ENCODE data around the gene BANF2. TPM values are rescaled to one million over a fixed set of nuclear protein-coding genes. Genes with fewer than 3 reads are reported as not detected.

Gene BANF2
- total RNA-seq, 1 experiment from 2014 or later: not detected

DNA sequence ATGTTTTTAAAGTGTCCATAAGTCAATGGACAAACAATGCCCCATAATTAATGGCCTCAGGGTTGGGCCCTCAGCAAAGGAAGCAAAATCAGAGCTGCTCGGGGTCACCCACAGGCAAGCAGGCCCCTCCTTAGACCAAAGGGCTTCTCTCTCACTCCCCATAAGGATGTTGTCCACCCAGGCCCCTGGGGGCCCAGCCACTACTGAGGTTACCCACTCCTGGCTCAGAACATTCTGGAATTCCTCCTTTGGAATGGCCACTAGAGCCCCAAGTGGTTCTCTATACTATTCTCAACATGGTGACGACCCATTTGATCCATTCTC is 50.9 kb downstream of the BANF2 start:
- Histone ChIP-seq H3K9ac (ENCODE audit: low read length) (no peak overlapping the region), H3K9me2 (replicated peaks; ENCODE audit: low read length) (no peaks in the 10 kb centered on the region), H3K79me2 (ENCODE audit: low read length) (no peaks in the 10 kb centered on the region), H4K20me1 (ENCODE audit: low read length) (no peaks in the 10 kb centered on the region), H3K4me2 (ENCODE audit: low read length) (no peak overlapping the region), H3K9me3 (ENCODE audit: low read length) (no peaks in the 10 kb centered on the region), H3K36me3 (ENCODE audit: low read depth, low read length) (no peaks in the 10 kb centered on the region), H3F3A (ENCODE audit: low read length, unreplicated experiment) (no peaks in the 10 kb centered on the region), H2AFZ (ENCODE audit: low read length) (no peak overlapping the region), H3K27me3 (ENCODE audit: low read length) (peaks cover 9% of the 10 kb centered on the region), H3K4me1 (ENCODE audit: insufficient read depth, low read length) (peaks cover 6% of the 10 kb centered on the region), H3K4me3 (ENCODE audit: low read length) (no peak overlapping the region), H3K27ac (ENCODE audit: low read length) (no peak overlapping the region)
- ATAC-seq (no peak), DNase-seq (no peak)
- BruUV-seq (replicated peaks): no TSS peak
- intact Hi-C loops (cut with micrococcal nuclease): no loop called here
- TF ChIP-seq, protein P1, sequence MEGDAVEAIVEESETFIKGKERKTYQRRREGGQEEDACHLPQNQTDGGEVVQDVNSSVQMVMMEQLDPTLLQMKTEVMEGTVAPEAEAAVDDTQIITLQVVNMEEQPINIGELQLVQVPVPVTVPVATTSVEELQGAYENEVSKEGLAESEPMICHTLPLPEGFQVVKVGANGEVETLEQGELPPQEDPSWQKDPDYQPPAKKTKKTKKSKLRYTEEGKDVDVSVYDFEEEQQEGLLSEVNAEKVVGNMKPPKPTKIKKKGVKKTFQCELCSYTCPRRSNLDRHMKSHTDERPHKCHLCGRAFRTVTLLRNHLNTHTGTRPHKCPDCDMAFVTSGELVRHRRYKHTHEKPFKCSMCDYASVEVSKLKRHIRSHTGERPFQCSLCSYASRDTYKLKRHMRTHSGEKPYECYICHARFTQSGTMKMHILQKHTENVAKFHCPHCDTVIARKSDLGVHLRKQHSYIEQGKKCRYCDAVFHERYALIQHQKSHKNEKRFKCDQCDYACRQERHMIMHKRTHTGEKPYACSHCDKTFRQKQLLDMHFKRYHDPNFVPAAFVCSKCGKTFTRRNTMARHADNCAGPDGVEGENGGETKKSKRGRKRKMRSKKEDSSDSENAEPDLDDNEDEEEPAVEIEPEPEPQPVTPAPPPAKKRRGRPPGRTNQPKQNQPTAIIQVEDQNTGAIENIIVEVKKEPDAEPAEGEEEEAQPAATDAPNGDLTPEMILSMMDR (conservative IDR thresholded peaks at IDR 0.05; ENCODE audit: low read depth, low read length): no peak
- TF ChIP-seq EZH2 (IDR thresholded peaks at IDR 0.05; ENCODE audit: low read length, unreplicated experiment) (no peak), EZH2phosphoT487 (IDR thresholded peaks at IDR 0.05; ENCODE audit: borderline replicate concordance, low read length) (no peak)
- ChIA-PET CTCF (no interaction called here), POLR2A (ENCODE audit: unreplicated experiment) (no interaction called here)

DNA sequence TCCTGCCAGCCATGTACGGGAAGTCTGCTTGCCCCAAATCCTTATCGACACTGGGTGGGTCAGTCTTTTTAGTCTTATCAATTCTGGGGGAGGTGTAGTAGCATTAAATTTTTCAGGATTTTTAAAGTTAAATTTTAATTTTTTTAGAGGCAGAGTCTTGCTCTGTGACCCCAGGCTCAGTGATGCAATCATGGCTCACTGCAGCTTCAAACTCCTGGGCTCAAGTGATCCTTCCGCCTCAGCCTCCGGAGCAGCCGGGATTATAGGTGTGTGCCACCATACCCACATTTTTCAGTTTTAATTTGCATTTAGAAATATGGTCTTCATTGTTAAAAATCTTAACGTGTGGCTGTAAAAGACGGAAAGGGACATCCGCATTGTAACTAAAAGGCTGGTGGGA is 51.9 kb downstream of the BANF2 start:
- H3F3A ChIP-seq (ENCODE audit: low read length, unreplicated experiment): no peaks in the 10 kb centered on the region
- peaks cover 6% of the 10 kb centered on the region for H3K4me1 ChIP-seq (ENCODE audit: insufficient read depth, low read length)
- BruUV-seq (replicated peaks): no TSS peak
- no peaks in the 10 kb centered on the region for H3K9me3 ChIP-seq (ENCODE audit: low read length)
- H3K79me2 ChIP-seq (ENCODE audit: low read length): no peaks in the 10 kb centered on the region
- TF ChIP-seq EZH2 (IDR thresholded peaks at IDR 0.05; ENCODE audit: low read length, unreplicated experiment) (no peak), EZH2phosphoT487 (IDR thresholded peaks at IDR 0.05; ENCODE audit: borderline replicate concordance, low read length) (no peak)
- TF ChIP-seq, protein P1 (conservative IDR thresholded peaks at IDR 0.05; ENCODE audit: low read depth, low read length): no peak
- no peak for ATAC-seq
- no peaks in the 10 kb centered on the region for H3K9me2 ChIP-seq (replicated peaks; ENCODE audit: low read length)
- H4K20me1 ChIP-seq (ENCODE audit: low read length): no peaks in the 10 kb centered on the region
- CTCF ChIA-PET: no interaction called here
- no peak overlapping the region for H2AFZ ChIP-seq (ENCODE audit: low read length)
- H3K36me3 ChIP-seq (ENCODE audit: low read depth, low read length): no peaks in the 10 kb centered on the region
- H3K4me2 ChIP-seq (ENCODE audit: low read length): no peak overlapping the region
- intact Hi-C loops (cut with micrococcal nuclease): no loop called here
- peaks cover 9% of the 10 kb centered on the region for H3K27me3 ChIP-seq (ENCODE audit: low read length)
- DNase-seq: no peak
- H3K9ac ChIP-seq (ENCODE audit: low read length): no peak overlapping the region
- POLR2A ChIA-PET (ENCODE audit: unreplicated experiment): no interaction called here
- H3K27ac ChIP-seq (ENCODE audit: low read length): no peak overlapping the region
- H3K4me3 ChIP-seq (ENCODE audit: low read length): no peak overlapping the region

DNA sequence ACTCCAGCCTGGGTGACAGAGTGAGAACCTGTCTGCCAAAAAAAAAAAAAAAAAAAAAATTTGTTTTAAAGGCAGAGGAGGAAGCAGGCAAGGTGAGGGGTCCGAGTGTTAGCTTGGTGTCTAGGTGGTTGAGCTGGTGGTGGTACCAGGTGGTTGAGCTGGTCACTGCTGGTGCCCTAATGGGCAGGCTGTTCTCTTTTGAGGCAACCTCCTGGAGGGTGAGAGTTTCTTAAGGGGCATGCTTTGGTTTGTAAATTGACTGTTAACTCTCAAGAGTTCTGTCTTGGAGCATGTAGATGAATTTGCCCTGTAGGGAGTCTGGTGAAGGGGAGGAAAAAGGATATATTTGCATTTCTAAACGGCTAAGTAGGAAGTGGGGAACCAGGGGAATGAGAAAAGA is 52.7 kb downstream of the BANF2 start:
- no peak overlapping the region for H3K4me3 ChIP-seq (ENCODE audit: low read length)
- no TSS peak for BruUV-seq (replicated peaks)
- H3K9me3 ChIP-seq (ENCODE audit: low read length): no peaks in the 10 kb centered on the region
- DNase-seq (no peak), ATAC-seq (no peak)
- H3K4me1 ChIP-seq (ENCODE audit: insufficient read depth, low read length): peaks cover 5% of the 10 kb centered on the region
- intact Hi-C loops (cut with micrococcal nuclease): no loop called here
- H3K27ac ChIP-seq (ENCODE audit: low read length): no peak overlapping the region
- H3K36me3 ChIP-seq (ENCODE audit: low read depth, low read length): no peaks in the 10 kb centered on the region
- no peak overlapping the region for H3K4me2 ChIP-seq (ENCODE audit: low read length)
- no peaks in the 10 kb centered on the region for H3K79me2 ChIP-seq (ENCODE audit: low read length)
- H3K9ac ChIP-seq (ENCODE audit: low read length): no peak overlapping the region
- H4K20me1 ChIP-seq (ENCODE audit: low read length): no peaks in the 10 kb centered on the region
- H3K27me3 ChIP-seq (ENCODE audit: low read length): peaks cover 9% of the 10 kb centered on the region
- ChIA-PET POLR2A (ENCODE audit: unreplicated experiment) (no interaction called here), CTCF (no interaction called here)
- no peaks in the 10 kb centered on the region for H3K9me2 ChIP-seq (replicated peaks; ENCODE audit: low read length)
- TF ChIP-seq, protein P1 (conservative IDR thresholded peaks at IDR 0.05; ENCODE audit: low read depth, low read length): no peak
- TF ChIP-seq EZH2 (IDR thresholded peaks at IDR 0.05; ENCODE audit: low read length, unreplicated experiment): no peak
- no peak for TF ChIP-seq EZH2phosphoT487 (IDR thresholded peaks at IDR 0.05; ENCODE audit: borderline replicate concordance, low read length)
- no peaks in the 10 kb centered on the region for H3F3A ChIP-seq (ENCODE audit: low read length, unreplicated experiment)
- H2AFZ ChIP-seq (ENCODE audit: low read length): no peak overlapping the region

All from PC-3 (cell line).